CD14-positive monocyte (primary cell): Measurements from ENCODE around the gene CELF5. TPM values are rescaled to one million over a fixed set of nuclear protein-coding genes. Genes with fewer than 3 reads are reported as not detected.

Source experiments
- DNase-seq, 3 donors: peaks; one replicate each; pipeline ENCODE4 v3.0.0-alpha.2; 2011 to 2022
- H2AFZ ChIP-seq: 2 replicates; pipeline ENCODE4 v1.6.0; 2012; ENCODE audit warnings: mild to moderate bottlenecking, low read depth, low read length, inconsistent platforms; ENCODE audit not compliant: insufficient read depth, poor library complexity, severe bottlenecking
- H3K27ac ChIP-seq, 2 donors: 1 replicate in 1 of 2; 2 replicates in 1 of 2; pipeline ENCODE4 v1.5.1; 2012 to 2013; ENCODE audit warnings: low read length in 2 of 2, control low read depth in 1 of 2, inconsistent platforms in 1 of 2, low read depth in 1 of 2, mild to moderate bottlenecking in 1 of 2
- H3K27me3 ChIP-seq, 2 donors: one replicate each; pipeline versions ENCODE4 v1.6.0 to v1.6.1; 2011 to 2013; ENCODE audit warnings: low read length in 2 of 2; ENCODE audit not compliant: control insufficient read depth in 2 of 2, insufficient read depth in 2 of 2
- H3K36me3 ChIP-seq, 2 donors: replicated peaks in 1 of 2; 1 replicate in 1 of 2; 2 replicates in 1 of 2; pipeline versions ENCODE4 v1.5.1 to v1.6.1; 2012 to 2013; ENCODE audit warnings: low read length in 2 of 2, control low read depth in 1 of 2, inconsistent platforms in 1 of 2, mild to moderate bottlenecking in 1 of 2; ENCODE audit not compliant: insufficient read depth in 2 of 2, control insufficient read depth in 1 of 2
- H3K4me1 ChIP-seq, 2 donors: 1 replicate in 1 of 2; 2 replicates in 1 of 2; pipeline versions ENCODE4 v1.5.1 to v1.6.1; 2012 to 2013; ENCODE audit warnings: low read length in 2 of 2, control low read depth in 1 of 2, inconsistent platforms in 1 of 2, mild to moderate bottlenecking in 1 of 2, moderate library complexity in 1 of 2; ENCODE audit not compliant: insufficient read depth in 2 of 2, control insufficient read depth in 1 of 2
- H3K4me2 ChIP-seq: replicated peaks from 2 replicates; pipeline ENCODE3; 2012; ENCODE audit warnings: low read length, moderate library complexity, mild to moderate bottlenecking; ENCODE audit not compliant: poor library complexity, severe bottlenecking; ENCODE audit errors: extremely low read depth
- H3K4me3 ChIP-seq, 3 experiments: fragments of 200-600 bp in 1 of 3; sonication (generic) in 1 of 3; replicated peaks in 1 of 3; 1 replicate in 2 of 3; 2 replicates in 1 of 3; pipeline ENCODE4 v1.5.1; 2011 to 2013; ENCODE audit warnings: low read length in 3 of 3, mild to moderate bottlenecking in 3 of 3, control low read depth in 2 of 3, low read depth in 2 of 3, inconsistent platforms in 1 of 3, moderate library complexity in 1 of 3
- H3K79me2 ChIP-seq: 2 replicates; pipeline ENCODE4 v1.6.0; 2012; ENCODE audit warnings: mild to moderate bottlenecking, control low read depth, inconsistent platforms, low read length, moderate library complexity; ENCODE audit not compliant: insufficient read depth
- H3K9ac ChIP-seq: 2 replicates; pipeline ENCODE4 v1.6.0; 2017; ENCODE audit warnings: low read length, mild to moderate bottlenecking; ENCODE audit not compliant: insufficient read depth, poor library complexity, severe bottlenecking
- H3K9me3 ChIP-seq, 2 donors: replicated peaks in 1 of 2; 1 replicate in 1 of 2; 2 replicates in 1 of 2; pipeline versions ENCODE4 v1.5.1 to v1.6.1; 2012 to 2013; ENCODE audit warnings: low read length in 2 of 2, control low read depth in 1 of 2; ENCODE audit not compliant: control insufficient read depth in 1 of 2, insufficient read depth in 1 of 2
- H4K20me1 ChIP-seq: 2 replicates; pipeline ENCODE4 v1.6.0; 2012; ENCODE audit warnings: mild to moderate bottlenecking, low read length, control low read depth, moderate library complexity; ENCODE audit not compliant: insufficient read depth
- H3K27ac Mint-ChIP-seq, 7 donors: one replicate each; pipeline ENCODE4 v1.8.0; 2020; ENCODE audit warnings: mild to moderate bottlenecking in 7 of 7, mixed read lengths in 7 of 7, moderate library complexity in 6 of 7, inconsistent platforms in 2 of 7
- H3K27me3 Mint-ChIP-seq, 3 donors: one replicate each; pipeline ENCODE4 v1.8.0; 2021 to 2022; ENCODE audit warnings: low read depth in 3 of 3, mild to moderate bottlenecking in 3 of 3, mixed read lengths in 3 of 3, moderate library complexity in 3 of 3, inconsistent platforms in 1 of 3
- H3K36me3 Mint-ChIP-seq, 2 donors: one replicate each; pipeline ENCODE4 v1.8.0; 2020; ENCODE audit warnings: mixed read lengths in 2 of 2, inconsistent platforms in 1 of 2, mild to moderate bottlenecking in 1 of 2
- H3K4me1 Mint-ChIP-seq: one replicate; pipeline ENCODE4 v1.8.0; 2020; ENCODE audit warnings: mild to moderate bottlenecking, mixed read lengths
- H3K4me3 Mint-ChIP-seq, 2 donors: one replicate each; pipeline ENCODE4 v1.8.0; 2020; ENCODE audit warnings: mild to moderate bottlenecking in 2 of 2, mixed read lengths in 2 of 2, moderate library complexity in 1 of 2
- H3K9me3 Mint-ChIP-seq, 7 donors: one replicate each; pipeline ENCODE4 v1.8.0; 2020 to 2022; ENCODE audit warnings: mixed read lengths in 7 of 7, mild to moderate bottlenecking in 6 of 7, moderate library complexity in 6 of 7, inconsistent platforms in 2 of 7
- CTCF ChIP-seq: fragments of 200-600 bp; IDR thresholded peaks from one replicate; pipeline ENCODE4 v1.8.0; 2022; ENCODE audit warnings: antibody characterized with exemption, mild to moderate bottlenecking
- WGBS: methylation state at CpG from one replicate; pipeline ENCODE4 v1.1.5; 2013; ENCODE audit warnings: missing lambda C conversion rate; ENCODE audit not compliant: insufficient coverage; 5-methylcytosine and 5-hydroxymethylcytosine counted together
- intact Hi-C, 2 donors: fragments of 100-400 bp; cut with micrococcal nuclease; formaldehyde crosslinking; loops; one replicate each; pipeline versions ENCODE4 v1.15.0 to v1.15.1; 2023
- polyA plus RNA-seq, 3 donors: library from polyadenylated mRNA; depleted of rRNA in 1 of 3; unstranded in 2 of 3; stranded (reverse) in 1 of 3; fragments of 300-500 nt in 2 of 3; fragments of >200 nt in 1 of 3; fragmentation: Illumina TruSeq in 2 of 3; gene quantifications; 1 replicate in 2 of 3; 2 replicates in 1 of 3; pipeline ENCODE4 v1.2.3, GENCODE V29; 2012 to 2021

Gene CELF5
- polyA plus RNA-seq, 3 donors: not detected

- 75% methylated on average over 4 of the region's 8 CpGs for WGBS
- Mint-ChIP-seq H3K36me3 (no peaks in the 10 kb centered on the region), H3K27ac (no peak overlapping the region), H3K4me3 (no peak overlapping the region), H3K4me1 (no peaks in the 10 kb centered on the region), H3K9me3 (peaks cover 0 to 2% (median 0%) of the 10 kb centered on the region in 7 donors), H3K27me3 (peaks cover 5 to 18% (median 10%) of the 10 kb centered on the region in 3 donors)
- Histone ChIP-seq H2AFZ (no peak overlapping the region), H4K20me1 (no peaks in the 10 kb centered on the region), H3K79me2 (no peaks in the 10 kb centered on the region), H3K36me3 (no peaks in the 10 kb centered on the region), H3K4me2 (no peak overlapping the region), H3K9me3 (no peaks in the 10 kb centered on the region), H3K27me3 (no peaks in the 10 kb centered on the region), H3K27ac (no peak overlapping the region), H3K9ac (no peak overlapping the region), H3K4me1 (no peaks in the 10 kb centered on the region), H3K4me3 (no peak overlapping the region)
- intact Hi-C loops: no loop called here
- no peak for TF ChIP-seq CTCF
- DNase-seq: no peak
Measured at GRCh38 chr19:3320853-3321252, 96.4 kb downstream of the CELF5 start.

- Histone ChIP-seq H3K4me2 (no peak overlapping the region), H2AFZ (no peak overlapping the region), H3K79me2 (no peaks in the 10 kb centered on the region), H3K36me3 (no peaks in the 10 kb centered on the region), H4K20me1 (no peaks in the 10 kb centered on the region), H3K9me3 (no peaks in the 10 kb centered on the region), H3K27me3 (no peaks in the 10 kb centered on the region), H3K27ac (no peak overlapping the region), H3K4me3 (no peak overlapping the region), H3K4me1 (no peaks in the 10 kb centered on the region), H3K9ac (no peak overlapping the region)
- intact Hi-C loops: no loop called here
- no peak overlapping the region for H3K4me3 Mint-ChIP-seq
- peak overlapping the region in 1 of 7 donors; percentile 13 for H3K27ac Mint-ChIP-seq
- WGBS: 65% methylated on average over 6 of the region's 6 CpGs
- no peak for TF ChIP-seq CTCF
- peaks cover 10 to 15% (median 10%) of the 10 kb centered on the region in 3 donors for H3K27me3 Mint-ChIP-seq
- H3K9me3 Mint-ChIP-seq: peaks cover 0 to 2% (median 0%) of the 10 kb centered on the region in 7 donors
- DNase-seq: no peak
- H3K4me1 Mint-ChIP-seq: no peaks in the 10 kb centered on the region
- no peaks in the 10 kb centered on the region for H3K36me3 Mint-ChIP-seq
Measured at GRCh38 chr19:3321696-3322095, 97.2 kb downstream of the CELF5 start.
